Measurements from ENCODE around the gene NEURL1B.

The NEURL1B gene

GRCh38 chr5:172726966-172727365 lies 85.9 kb downstream of the NEURL1B start:
- DNase-seq (ENCODE audit: low spot score), result no peak
- in situ Hi-C loops (cut with MboI; ENCODE audit: low pct_unique_long_range_greater_than_20kb, low sequenced_read_pairs, unreplicated experiment), result no loop called here
- no peak for TF ChIP-seq CTCF (IDR thresholded peaks at IDR 0.05; ENCODE audit: extremely low read depth, insufficient read depth, missing control alignments)

GRCh38 chr5:172727551-172727950 lies 86.5 kb downstream of the NEURL1B start:
- in situ Hi-C loops (cut with MboI; ENCODE audit: low pct_unique_long_range_greater_than_20kb, low sequenced_read_pairs, unreplicated experiment), result no loop called here
- DNase-seq (ENCODE audit: low spot score), result no peak

GRCh38 chr5:172728481-172729241 lies 87.6 kb downstream of the NEURL1B start:
- no peak for DNase-seq (ENCODE audit: low spot score)
- in situ Hi-C loops (cut with MboI; ENCODE audit: low pct_unique_long_range_greater_than_20kb, low sequenced_read_pairs, unreplicated experiment), result no loop called here
- no peak for TF ChIP-seq CTCF (IDR thresholded peaks at IDR 0.05; ENCODE audit: extremely low read depth, insufficient read depth, missing control alignments)

More at GRCh38 chr5:172727551-172727950, 86.5 kb downstream of the NEURL1B start:
- TF ChIP-seq CTCF (IDR thresholded peaks at IDR 0.05; ENCODE audit: extremely low read depth, insufficient read depth, missing control alignments), result no peak

GRCh38 chr5:172729588-172729987 lies 88.5 kb downstream of the NEURL1B start:
- no peak for TF ChIP-seq CTCF (IDR thresholded peaks at IDR 0.05; ENCODE audit: extremely low read depth, insufficient read depth, missing control alignments)
- DNase-seq (ENCODE audit: low spot score), result no peak
- in situ Hi-C loops (cut with MboI; ENCODE audit: low pct_unique_long_range_greater_than_20kb, low sequenced_read_pairs, unreplicated experiment), result no loop called here

- no peak for TF ChIP-seq CTCF (IDR thresholded peaks at IDR 0.05; ENCODE audit: extremely low read depth, insufficient read depth, missing control alignments)
- DNase-seq (ENCODE audit: low spot score), result no peak
- in situ Hi-C loops (cut with MboI; ENCODE audit: low pct_unique_long_range_greater_than_20kb, low sequenced_read_pairs, unreplicated experiment), result no loop called here
These were observed 89.2 kb downstream of the NEURL1B start for GRCh38 chr5:172730222-172730621.

- no peak for TF ChIP-seq CTCF (IDR thresholded peaks at IDR 0.05; ENCODE audit: extremely low read depth, insufficient read depth, missing control alignments)
- in situ Hi-C loops (cut with MboI; ENCODE audit: low pct_unique_long_range_greater_than_20kb, low sequenced_read_pairs, unreplicated experiment), result no loop called here
- DNase-seq (ENCODE audit: low spot score), result no peak
These were observed 90.1 kb downstream of the NEURL1B start for GRCh38 chr5:172730981-172731679.
